BJ (cell line): ENCODE measurements around the gene DCBLD2. TPM values are rescaled to one million over a fixed set of nuclear protein-coding genes. Genes with fewer than 3 reads are reported as not detected.

ENCODE experiments used
- CTCF ChIA-PET: fragments of 350-600 bp; formaldehyde crosslinking; extraction: SDS; loops from one replicate; lab custom pipeline; 2021; ENCODE audit warnings: antibody characterized with exemption, inconsistent platforms; lab: Yijun Ruan, JAX
- POLR2A ChIA-PET: fragments of 300-600 bp; sonication (Branson Sonifier 250); formaldehyde crosslinking; extraction: SDS; loops from one replicate; lab custom pipeline; 2021; ENCODE audit warnings: antibody characterized with exemption; lab: Charles Lee
- DNase-seq: peaks from one replicate; pipeline ENCODE4 v3.0.0-alpha.2; 2011; ENCODE audit warnings: low read depth
- H3K27me3 ChIP-seq: 2 replicates; pipeline ENCODE4 v1.6.0; 2011; ENCODE audit warnings: low read length; ENCODE audit not compliant: control insufficient read depth, insufficient read depth
- H3K36me3 ChIP-seq: 2 replicates; pipeline ENCODE4 v1.5.1; 2011; ENCODE audit warnings: low read length; ENCODE audit not compliant: control insufficient read depth, insufficient read depth
- H3K4me3 ChIP-seq: 2 replicates; pipeline ENCODE4 v1.5.1; 2011; ENCODE audit warnings: low read depth, mild to moderate bottlenecking, control low read depth, low read length
- CTCF ChIP-seq: IDR thresholded peaks from 2 replicates; pipeline ENCODE4 v1.5.1; 2011; ENCODE audit warnings: low read depth, mild to moderate bottlenecking, control low read depth, inconsistent platforms, low read length, moderate library complexity; ENCODE audit not compliant: insufficient read depth
- polyA plus RNA-seq: library from polyadenylated mRNA; depleted of rRNA; stranded (reverse); fragments of >200 nt; gene quantifications from 2 replicates; pipeline ENCODE4 v1.2.3, GENCODE V29; 2011; rRNA removed
- small RNA-seq: library from RNA; depleted of rRNA; stranded (forward); fragments of <200 nt; gene quantifications from one replicate; pipeline ENCODE3, GENCODE V24; 2012; ENCODE audit warnings: low replicate concordance, low read depth; ENCODE audit not compliant: insufficient read length

Gene DCBLD2
- polyA plus RNA-seq, 1 experiment: 28.9 TPM

DNA sequence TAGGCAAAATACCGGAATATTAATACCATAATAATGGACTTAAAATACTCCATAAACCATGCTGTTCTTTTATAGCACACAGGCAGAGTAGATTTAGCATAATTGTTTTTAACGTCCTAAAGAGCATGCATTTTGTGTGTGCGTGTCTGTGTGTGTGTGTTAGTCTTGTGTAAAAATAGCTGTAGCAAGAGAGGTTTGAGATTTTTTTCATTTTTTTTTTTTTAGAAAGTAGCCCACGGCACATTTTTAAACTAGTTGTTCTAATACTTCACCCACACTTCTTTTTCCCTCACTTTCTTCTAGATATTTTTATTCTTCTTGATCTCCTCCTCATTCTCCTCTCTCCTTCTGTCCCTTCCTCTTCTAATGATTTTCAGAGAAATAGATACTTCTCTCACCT is 145.9 kb downstream of the DCBLD2 start:
- DNase-seq: no peak
- Histone ChIP-seq H3K4me3 (no peak overlapping the region), H3K27me3 (peaks cover 1% of the 10 kb centered on the region; the same call in 1 of the 2 replicates), H3K36me3 (no peaks in the 10 kb centered on the region)
- ChIA-PET CTCF (no interaction called here), POLR2A (no interaction called here)
- no peak for TF ChIP-seq CTCF

DNA sequence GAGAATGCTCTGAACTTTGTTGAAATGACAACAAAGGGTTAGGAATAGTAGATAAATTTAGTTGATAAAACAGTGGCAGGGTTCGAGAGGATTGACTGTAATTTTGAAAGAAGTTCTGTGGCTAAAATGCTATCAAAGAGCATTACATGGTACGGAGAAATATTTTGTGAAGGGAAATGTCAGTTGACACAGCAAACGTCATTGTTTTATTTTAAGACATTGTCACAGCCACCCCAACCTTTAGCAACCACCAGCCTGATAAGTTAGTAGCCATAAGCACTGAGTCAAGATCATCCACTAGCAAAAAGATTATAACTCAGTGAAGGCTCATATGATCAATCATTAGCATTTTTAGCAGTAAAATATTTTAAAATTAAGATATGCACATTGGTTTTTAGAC is 147.0 kb downstream of the DCBLD2 start:
- CTCF ChIA-PET: no interaction called here
- peaks cover 1% of the 10 kb centered on the region for H3K27me3 ChIP-seq
- DNase-seq: no peak
- POLR2A ChIA-PET: no interaction called here
- no peaks in the 10 kb centered on the region for H3K36me3 ChIP-seq
- TF ChIP-seq CTCF: no peak
- no peak overlapping the region for H3K4me3 ChIP-seq

DNA sequence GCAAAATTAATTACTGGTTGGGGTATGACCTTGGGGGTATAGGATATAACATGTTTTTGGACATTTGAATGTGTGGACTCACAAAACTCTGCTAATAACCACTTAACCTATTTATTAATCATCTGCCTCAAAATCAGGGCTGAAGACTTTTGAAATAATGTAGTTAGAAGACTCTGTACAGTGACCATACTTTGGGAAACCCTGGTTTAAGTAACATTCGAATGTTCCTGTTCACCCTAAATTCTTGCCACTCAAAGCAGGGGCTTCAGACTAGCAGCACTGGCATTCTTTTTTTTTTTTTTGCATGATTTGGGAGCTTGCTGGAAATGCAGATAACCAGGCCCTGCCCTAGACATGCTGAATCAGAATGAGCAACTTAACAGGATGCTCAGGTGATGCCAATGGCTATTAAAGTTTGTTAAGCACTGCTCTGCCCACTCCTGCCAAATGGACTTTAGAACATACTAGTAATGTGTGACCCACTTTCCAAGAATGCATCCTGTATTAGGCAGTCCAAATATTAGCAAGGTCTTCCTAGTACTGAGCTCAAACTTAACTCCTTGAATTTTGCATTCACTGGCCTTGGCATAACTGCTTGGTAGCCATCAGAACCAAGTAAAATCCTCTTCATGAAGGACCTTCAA is 151.1 kb downstream of the DCBLD2 start:
- no peak for TF ChIP-seq CTCF
- Histone ChIP-seq H3K27me3 (no peaks in the 10 kb centered on the region; the same call in none of the 2 replicates), H3K36me3 (no peaks in the 10 kb centered on the region), H3K4me3 (no peak overlapping the region)
- ChIA-PET POLR2A (no interaction called here), CTCF (no interaction called here)
- no peak for DNase-seq

DNA sequence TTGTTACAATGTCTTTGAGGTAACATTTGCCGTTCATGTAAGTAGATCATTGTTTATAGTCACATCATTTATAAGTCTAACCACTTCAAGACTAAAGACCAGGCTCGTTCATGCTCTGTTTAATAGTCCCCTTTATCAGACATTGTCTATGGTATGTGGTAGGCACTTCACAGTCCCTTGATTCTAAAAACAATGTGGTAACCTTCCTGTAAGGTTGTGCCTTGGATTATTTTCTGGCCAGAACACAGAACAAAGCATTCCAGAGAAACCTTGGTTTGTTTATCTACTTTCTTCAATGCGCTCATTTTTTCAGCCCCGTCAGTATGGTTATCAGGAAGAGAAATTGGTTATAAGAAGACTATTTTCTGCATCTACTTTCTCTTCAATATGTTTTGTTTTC is 154.6 kb downstream of the DCBLD2 start:
- H3K36me3 ChIP-seq: no peaks in the 10 kb centered on the region
- POLR2A ChIA-PET: no interaction called here
- TF ChIP-seq CTCF: no peak
- DNase-seq: no peak
- no peaks in the 10 kb centered on the region; the same call in 1 of the 2 replicates for H3K27me3 ChIP-seq
- no peak overlapping the region for H3K4me3 ChIP-seq
- CTCF ChIA-PET: no interaction called here

GRCh38 chr3:98746122-98746521 is 155.4 kb downstream of the DCBLD2 start:
- ChIA-PET POLR2A (no interaction called here), CTCF (no interaction called here)
- Histone ChIP-seq H3K27me3 (no peaks in the 10 kb centered on the region; the same call in 1 of the 2 replicates), H3K36me3 (no peaks in the 10 kb centered on the region), H3K4me3 (no peak overlapping the region)
- TF ChIP-seq CTCF: no peak
- no peak for DNase-seq

Small RNA genes within 50 kb of the gene (small RNA-seq; reads per million reads assigned to genes)
- gene RNU6-1263P (not detected), gene RNU6-26P (not detected)

Other genes starting within 250 kb of the DCBLD2 start
- gene ST3GAL6, start 138.4 kb downstream of the DCBLD2 start, polyA plus RNA-seq: 0.06 TPM in 1 of 2 replicates, not detected in the other